Cardiac muscle cell (in vitro differentiated cells and primary cell): ENCODE data around the gene RARB. TPM values are rescaled to one million over a fixed set of nuclear protein-coding genes. Genes with fewer than 3 reads are reported as not detected.

Source experiments
- DNase-seq, 2 donors: peaks; one replicate each; pipeline versions ENCODE4 v3.0.0 to v3.0.0-alpha.2; 2010 to 2017; ENCODE audit warnings: low read depth in 1 of 2, low spot score in 1 of 2
- H3K27ac ChIP-seq: fragments of 200-600 bp; sonication (generic); 2 replicates; pipeline ENCODE4 v1.5.1; 2016
- H3K27me3 ChIP-seq: fragments of 200-600 bp; sonication (generic); 2 replicates; pipeline ENCODE4 v1.6.0; 2016; ENCODE audit warnings: control low read depth
- H3K36me3 ChIP-seq: fragments of 200-600 bp; sonication (generic); 2 replicates; pipeline ENCODE4 v1.5.1; 2016; ENCODE audit warnings: control low read depth
- H3K4me1 ChIP-seq: fragments of 200-600 bp; sonication (generic); 2 replicates; pipeline ENCODE4 v1.8.1; 2017; ENCODE audit warnings: low read depth, mild to moderate bottlenecking, mixed run types
- H3K4me3 ChIP-seq: fragments of 200-600 bp; sonication (generic); 2 replicates; pipeline ENCODE4 v1.5.1; 2016; ENCODE audit warnings: mild to moderate bottlenecking
- H3K9me3 ChIP-seq: fragments of 200-600 bp; sonication (generic); 2 replicates; pipeline ENCODE4 v1.5.1; 2017; ENCODE audit warnings: low read depth, mild to moderate bottlenecking, control low read depth
- CTCF ChIP-seq: IDR thresholded peaks from 2 replicates; pipeline ENCODE4 v1.5.1; 2012; ENCODE audit warnings: low read depth, mild to moderate bottlenecking, low read length
- polyA plus RNA-seq: library from polyadenylated mRNA; unstranded; fragments of >200 nt; fragmentation: Nextera tagmentation; extraction: Ambion mirVana; gene quantifications from 2 replicates; pipeline ENCODE4 v1.2.1, GENCODE V29; 2016
- total RNA-seq: library from RNA; depleted of rRNA; stranded (reverse); fragments of >200 nt; gene quantifications from 2 replicates; pipeline ENCODE4 v1.2.3, GENCODE V29; 2016

Gene RARB
- total and polyA plus RNA-seq, 2 experiments from 2014 or later = 22.4 to 27.2 TPM

- H3K27me3 ChIP-seq = no peaks in the 10 kb centered on the region
- DNase-seq = peak in 1 of 2 donors; percentile 26
- H3K27ac ChIP-seq = peak overlapping the region; percentile 86
- peaks cover 59% of the 10 kb centered on the region for H3K4me1 ChIP-seq
- peaks cover 4% of the 10 kb centered on the region for H3K36me3 ChIP-seq
- H3K4me3 ChIP-seq = no peak overlapping the region
- TF ChIP-seq CTCF = no peak
- H3K9me3 ChIP-seq = no peaks in the 10 kb centered on the region
Observed at GRCh38 chr3:25457671-25458419, 29.8 kb downstream of the RARB start.

GRCh38 chr3:25458420-25458814, 30.4 kb downstream of the RARB start:
- no peak for DNase-seq
- H3K9me3 ChIP-seq = no peaks in the 10 kb centered on the region
- peaks cover 57% of the 10 kb centered on the region for H3K4me1 ChIP-seq
- H3K36me3 ChIP-seq = peaks cover 4% of the 10 kb centered on the region
- no peak for TF ChIP-seq CTCF
- no peak overlapping the region for H3K4me3 ChIP-seq
- H3K27me3 ChIP-seq = no peaks in the 10 kb centered on the region
- peak overlapping the region; percentile 86 for H3K27ac ChIP-seq

GRCh38 chr3:25460751-25461150, 32.7 kb downstream of the RARB start:
- peak in 1 of 2 donors; percentile 72 for DNase-seq
- H3K4me3 ChIP-seq = no peak overlapping the region
- H3K27me3 ChIP-seq = no peaks in the 10 kb centered on the region
- peaks cover 4% of the 10 kb centered on the region for H3K36me3 ChIP-seq
- no peak for TF ChIP-seq CTCF
- peaks cover 34% of the 10 kb centered on the region for H3K4me1 ChIP-seq
- H3K9me3 ChIP-seq = no peaks in the 10 kb centered on the region
- H3K27ac ChIP-seq = no peak overlapping the region

GRCh38 chr3:25461946-25462345, 33.9 kb downstream of the RARB start:
- H3K27ac ChIP-seq = no peak overlapping the region
- no peak for DNase-seq
- peaks cover 25% of the 10 kb centered on the region for H3K4me1 ChIP-seq
- H3K27me3 ChIP-seq = no peaks in the 10 kb centered on the region
- no peak overlapping the region for H3K4me3 ChIP-seq
- H3K36me3 ChIP-seq = peaks cover 4% of the 10 kb centered on the region
- no peaks in the 10 kb centered on the region for H3K9me3 ChIP-seq
- TF ChIP-seq CTCF = no peak

- H3K27me3 ChIP-seq = no peaks in the 10 kb centered on the region
- TF ChIP-seq CTCF = no peak
- H3K36me3 ChIP-seq = peaks cover 4% of the 10 kb centered on the region
- peaks cover 19% of the 10 kb centered on the region for H3K4me1 ChIP-seq
- no peak overlapping the region for H3K4me3 ChIP-seq
- no peaks in the 10 kb centered on the region for H3K9me3 ChIP-seq
- DNase-seq = no peak
- H3K27ac ChIP-seq = no peak overlapping the region
Observed at GRCh38 chr3:25462495-25462894, 34.4 kb downstream of the RARB start.
